ENCODE data around the gene CTXND2. TPM values are rescaled to one million over a fixed set of nuclear protein-coding genes. Genes with fewer than 3 reads are reported as not detected.
"Not testable (repeated sequence)": the region's sequence is repeated elsewhere in the genome, so short reads cannot be mapped to it uniquely, and the experiment has no call there.

Gene CTXND2
- total and polyA plus RNA-seq, 2 of the 4 experiments (the other 2 are of a cell fraction) = not detected

GRCh38 chr1:150850801-150851362 is 36.1 kb upstream of the CTXND2 start:
- BruUV-seq (replicated peaks); H3K27ac ChIP-seq (ENCODE audit: insufficient read depth, low read length); intact Hi-C loops (cut with micrococcal nuclease): not testable (repeated sequence)

DNA sequence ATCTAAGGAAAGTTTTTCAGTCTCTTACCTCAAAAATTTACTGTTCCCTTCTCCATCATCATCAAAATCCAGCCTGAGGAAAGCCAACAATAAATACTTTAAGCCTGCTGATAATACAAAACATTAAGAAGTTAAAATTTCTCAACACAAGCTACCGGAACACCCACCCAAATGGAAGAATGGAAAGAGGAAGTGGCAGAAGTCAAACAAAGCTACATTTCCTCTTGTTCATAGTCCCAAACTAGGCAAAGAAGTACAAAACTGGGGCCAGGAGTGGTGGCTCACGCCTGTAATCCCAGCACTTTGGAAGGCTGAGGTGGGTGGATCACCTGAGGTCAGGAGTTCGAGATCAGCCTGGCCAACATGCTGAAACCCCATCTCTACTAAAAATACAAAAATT is 34.2 kb upstream of the CTXND2 start:
- H3K9me3 ChIP-seq (ENCODE audit: control insufficient read depth, insufficient read depth, low read length); H3K4me3 ChIP-seq (ENCODE audit: insufficient read depth, low read depth, low read length); H4K8ac ChIP-seq (ENCODE audit: low read depth in 2 of 2, low read length in 2 of 2); H3K23ac ChIP-seq (ENCODE audit: low read depth, low read length); H3K18ac ChIP-seq (ENCODE audit: low read depth, low read length); H3K4me1 ChIP-seq (ENCODE audit: control insufficient read depth, insufficient read depth, low read length); CTCF ChIA-PET; H2BK5ac ChIP-seq (ENCODE audit: low read depth, low read length, poor library complexity, severe bottlenecking); H4K20me1 ChIP-seq (ENCODE audit: insufficient read depth, low read length); H2BK15ac ChIP-seq (ENCODE audit: low read depth, low read length); H4K91ac ChIP-seq (ENCODE audit: insufficient read depth, low read depth, low read length); H3K27me3 ChIP-seq (ENCODE audit: control insufficient read depth, insufficient read depth, low read length); H3K14ac ChIP-seq (replicated peaks; ENCODE audit: low read depth, low read length); H2AK5ac ChIP-seq (ENCODE audit: low read depth, low read length); H3K27ac ChIP-seq (ENCODE audit: insufficient read depth, low read length); in situ Hi-C loops (cut with MboI; ENCODE audit: low sequenced_read_pairs); ATAC-seq (ENCODE audit: low read depth); H3K9ac ChIP-seq (ENCODE audit: low read depth, low read length); H3K9me1 ChIP-seq (ENCODE audit: insufficient read depth, low read length); intact Hi-C loops (cut with micrococcal nuclease); BruUV-seq (replicated peaks); H2BK20ac ChIP-seq (ENCODE audit: low read depth, low read length); H3K56ac ChIP-seq (ENCODE audit: extremely low read depth, insufficient read depth, low read length); POLR2A ChIA-PET (ENCODE audit: unreplicated experiment); H2AFZ ChIP-seq (replicated peaks; ENCODE audit: low read length, poor library complexity); H2BK120ac ChIP-seq (ENCODE audit: low read depth, low read length); H3K4me2 ChIP-seq (ENCODE audit: low read depth, low read length); DNase-seq; H3K4ac ChIP-seq (ENCODE audit: low read depth, low read length); H2AK9ac ChIP-seq (replicated peaks; ENCODE audit: low read depth, low read length, poor library complexity); H4K5ac ChIP-seq (ENCODE audit: low read depth, low read length); dilution Hi-C loops (cut with HindIII; ENCODE audit: low sequenced_read_pairs, unreplicated experiment): not testable (repeated sequence)
- peaks cover 8 to 22% of the 10 kb centered on the region in 2 experiments for H3K79me1 ChIP-seq (ENCODE audit: low read depth in 1 of 2, low read length in 2 of 2)
- WGBS, 2 experiments (ENCODE audit: extremely low coverage in 2 of 2, insufficient read length in 1 of 2) = no CpG with 5 or more reads among the region's 3 CpGs
- peaks cover 22% of the 10 kb centered on the region for H3K36me3 ChIP-seq (ENCODE audit: control insufficient read depth, insufficient read depth, low read length)

More at GRCh38 chr1:150850801-150851362, 36.1 kb upstream of the CTXND2 start:
- H3K9me3 ChIP-seq (ENCODE audit: control insufficient read depth, insufficient read depth, low read length); H2BK20ac ChIP-seq (ENCODE audit: low read depth, low read length); H2AK9ac ChIP-seq (replicated peaks; ENCODE audit: low read depth, low read length, poor library complexity); H2BK15ac ChIP-seq (ENCODE audit: low read depth, low read length); DNase-seq; H3K23ac ChIP-seq (ENCODE audit: low read depth, low read length); H2BK120ac ChIP-seq (ENCODE audit: low read depth, low read length); H4K5ac ChIP-seq (ENCODE audit: low read depth, low read length); H3K4me2 ChIP-seq (ENCODE audit: low read depth, low read length); H3K4me3 ChIP-seq (ENCODE audit: insufficient read depth, low read depth, low read length); H2BK5ac ChIP-seq (ENCODE audit: low read depth, low read length, poor library complexity, severe bottlenecking); H3K18ac ChIP-seq (ENCODE audit: low read depth, low read length); H3K56ac ChIP-seq (ENCODE audit: extremely low read depth, insufficient read depth, low read length); H3K9me1 ChIP-seq (ENCODE audit: insufficient read depth, low read length); H4K91ac ChIP-seq (ENCODE audit: insufficient read depth, low read depth, low read length); H3K27me3 ChIP-seq (ENCODE audit: control insufficient read depth, insufficient read depth, low read length); H3K4me1 ChIP-seq (ENCODE audit: control insufficient read depth, insufficient read depth, low read length); POLR2A ChIA-PET (ENCODE audit: unreplicated experiment); H2AK5ac ChIP-seq (ENCODE audit: low read depth, low read length); H2AFZ ChIP-seq (replicated peaks; ENCODE audit: low read length, poor library complexity); CTCF ChIA-PET; H3K4ac ChIP-seq (ENCODE audit: low read depth, low read length); H4K8ac ChIP-seq (ENCODE audit: low read depth in 2 of 2, low read length in 2 of 2); H3K14ac ChIP-seq (replicated peaks; ENCODE audit: low read depth, low read length); ATAC-seq (ENCODE audit: low read depth); H3K9ac ChIP-seq (ENCODE audit: low read depth, low read length); H4K20me1 ChIP-seq (ENCODE audit: insufficient read depth, low read length); dilution Hi-C loops (cut with HindIII; ENCODE audit: low sequenced_read_pairs, unreplicated experiment); in situ Hi-C loops (cut with MboI; ENCODE audit: low sequenced_read_pairs): not testable (repeated sequence)
- WGBS, 2 experiments (ENCODE audit: extremely low coverage in 2 of 2, insufficient read length in 1 of 2) = 99% methylated on average over 14 of the region's 49 CpGs; no CpG with 5 or more reads in 1 of the 2 experiments
- peaks cover 23% of the 10 kb centered on the region for H3K36me3 ChIP-seq (ENCODE audit: control insufficient read depth, insufficient read depth, low read length)
- peaks cover 15 to 22% of the 10 kb centered on the region in 2 experiments for H3K79me1 ChIP-seq (ENCODE audit: low read depth in 1 of 2, low read length in 2 of 2)
